Naive B cell (primary cell): ENCODE data around the gene FSTL1. TPM values are rescaled to one million over a fixed set of nuclear protein-coding genes. Genes with fewer than 3 reads are reported as not detected.

Source experiments
- ATAC-seq, 2 donors: fragments of 150-1000 bp; cut with Tn5 transposase; 2 replicates each; pipeline ENCODE4 v1.10.0; 2021; ENCODE audit warnings: low read depth in 2 of 2, mild to moderate bottlenecking in 2 of 2, moderate library complexity in 2 of 2
- DNase-seq: peaks from one replicate; pipeline ENCODE4 v3.0.0; 2022
- H3K27ac Mint-ChIP-seq, 6 donors: one replicate each; pipeline ENCODE4 v1.8.0; 2020 to 2022; ENCODE audit warnings: mild to moderate bottlenecking in 6 of 6, mixed read lengths in 6 of 6, moderate library complexity in 5 of 6, inconsistent platforms in 2 of 6
- H3K27me3 Mint-ChIP-seq, 3 donors: one replicate each; pipeline ENCODE4 v1.8.0; 2021 to 2022; ENCODE audit warnings: mixed read lengths in 3 of 3, mild to moderate bottlenecking in 1 of 3
- H3K36me3 Mint-ChIP-seq, 2 donors: one replicate each; pipeline ENCODE4 v1.8.0; 2020 to 2022; ENCODE audit warnings: mixed read lengths in 2 of 2, inconsistent platforms in 1 of 2, mild to moderate bottlenecking in 1 of 2
- H3K4me1 Mint-ChIP-seq, 3 donors: one replicate each; pipeline ENCODE4 v1.8.0; 2020 to 2022; ENCODE audit warnings: mixed read lengths in 3 of 3, inconsistent platforms in 1 of 3, mild to moderate bottlenecking in 1 of 3, moderate library complexity in 1 of 3
- H3K4me3 Mint-ChIP-seq, 8 donors: one replicate each; pipeline ENCODE4 v1.8.0; 2020 to 2022; ENCODE audit warnings: mild to moderate bottlenecking in 8 of 8, mixed read lengths in 8 of 8, moderate library complexity in 8 of 8, inconsistent platforms in 2 of 8
- H3K9me3 Mint-ChIP-seq, 7 donors: one replicate each; pipeline ENCODE4 v1.8.0; 2020 to 2022; ENCODE audit warnings: mixed read lengths in 7 of 7, mild to moderate bottlenecking in 5 of 7, inconsistent platforms in 2 of 7, moderate library complexity in 1 of 7
- polyA plus RNA-seq, 6 donors: library from polyadenylated mRNA; unstranded; fragments of 300-500 nt; fragmentation: Illumina TruSeq; gene quantifications; one replicate each; pipeline ENCODE4 v1.2.3, GENCODE V29; 2021; ENCODE audit warnings: low read depth in 6 of 6

FSTL1 gene
- polyA plus RNA-seq, 6 donors from 2014 or later: 0.29 to 1.3 (median 0.92) TPM; not detected in 3

- Mint-ChIP-seq H3K27me3 (peaks cover 22 to 50% (median 32%) of the 10 kb centered on the region in 3 donors), H3K27ac (no peak overlapping the region), H3K36me3 (no peaks in the 10 kb centered on the region), H3K4me1 (no peaks in the 10 kb centered on the region), H3K4me3 (no peak overlapping the region), H3K9me3 (peaks cover 0 to 2% (median 0%) of the 10 kb centered on the region in 7 donors)
- DNase-seq: no peak
- ATAC-seq: no peak
Observed at GRCh38 chr3:120475722-120476377, 25.1 kb upstream of the FSTL1 start.

- peaks cover 22 to 50% (median 37%) of the 10 kb centered on the region in 3 donors for H3K27me3 Mint-ChIP-seq
- no peak overlapping the region for H3K4me3 Mint-ChIP-seq
- H3K36me3 Mint-ChIP-seq: no peaks in the 10 kb centered on the region
- ATAC-seq: no peak
- peaks cover 0 to 3% (median 0%) of the 10 kb centered on the region in 7 donors for H3K9me3 Mint-ChIP-seq
- H3K4me1 Mint-ChIP-seq: no peaks in the 10 kb centered on the region
- no peak for DNase-seq
- H3K27ac Mint-ChIP-seq: no peak overlapping the region
Observed at GRCh38 chr3:120473896-120474675, 23.3 kb upstream of the FSTL1 start.

GRCh38 chr3:120473389-120473788 lies 22.6 kb upstream of the FSTL1 start:
- no peak overlapping the region for H3K27ac Mint-ChIP-seq
- H3K9me3 Mint-ChIP-seq: peaks cover 0 to 3% (median 0%) of the 10 kb centered on the region in 7 donors
- ATAC-seq: no peak
- no peaks in the 10 kb centered on the region for H3K4me1 Mint-ChIP-seq
- peaks cover 22 to 52% (median 37%) of the 10 kb centered on the region in 3 donors for H3K27me3 Mint-ChIP-seq
- DNase-seq: no peak
- no peak overlapping the region for H3K4me3 Mint-ChIP-seq
- no peaks in the 10 kb centered on the region for H3K36me3 Mint-ChIP-seq

- H3K4me1 Mint-ChIP-seq: no peaks in the 10 kb centered on the region
- H3K4me3 Mint-ChIP-seq: no peak overlapping the region
- no peak for ATAC-seq
Observed at GRCh38 chr3:120472121-120472844, 21.5 kb upstream of the FSTL1 start.

GRCh38 chr3:120471643-120472042 lies 20.9 kb upstream of the FSTL1 start:
- no peak for ATAC-seq
- Mint-ChIP-seq H3K27me3 (peaks cover 22 to 45% (median 31%) of the 10 kb centered on the region in 3 donors), H3K4me3 (no peak overlapping the region)

More at GRCh38 chr3:120472121-120472844, 21.5 kb upstream of the FSTL1 start:
- Mint-ChIP-seq H3K27ac (no peak overlapping the region), H3K27me3 (peaks cover 22 to 51% (median 34%) of the 10 kb centered on the region in 3 donors), H3K9me3 (peaks cover 0 to 3% (median 0%) of the 10 kb centered on the region in 7 donors), H3K36me3 (no peaks in the 10 kb centered on the region)
- no peak for DNase-seq

GRCh38 chr3:120470870-120471269 lies 20.1 kb upstream of the FSTL1 start:
- Mint-ChIP-seq H3K4me3 (no peak overlapping the region), H3K27ac (no peak overlapping the region), H3K36me3 (no peaks in the 10 kb centered on the region), H3K9me3 (peaks cover 0 to 3% (median 0%) of the 10 kb centered on the region in 7 donors), H3K27me3 (peaks cover 20 to 45% (median 31%) of the 10 kb centered on the region in 3 donors), H3K4me1 (no peaks in the 10 kb centered on the region)
- ATAC-seq: no peak
- no peak for DNase-seq

More at GRCh38 chr3:120471643-120472042, 20.9 kb upstream of the FSTL1 start:
- H3K27ac Mint-ChIP-seq: no peak overlapping the region
- no peak for DNase-seq
- peaks cover 0 to 3% (median 0%) of the 10 kb centered on the region in 7 donors for H3K9me3 Mint-ChIP-seq
- H3K4me1 Mint-ChIP-seq: no peaks in the 10 kb centered on the region
- H3K36me3 Mint-ChIP-seq: no peaks in the 10 kb centered on the region

GRCh38 chr3:120469882-120470301 lies 19.1 kb upstream of the FSTL1 start:
- Mint-ChIP-seq H3K4me1 (no peaks in the 10 kb centered on the region), H3K36me3 (no peaks in the 10 kb centered on the region), H3K4me3 (no peak overlapping the region), H3K27ac (no peak overlapping the region), H3K27me3 (peaks cover 13 to 37% (median 30%) of the 10 kb centered on the region in 3 donors), H3K9me3 (peaks cover 0 to 3% (median 0%) of the 10 kb centered on the region in 7 donors)
- DNase-seq (no peak), ATAC-seq (no peak)

- Mint-ChIP-seq H3K27me3 (peaks cover 11 to 32% (median 26%) of the 10 kb centered on the region in 3 donors), H3K4me1 (no peaks in the 10 kb centered on the region), H3K4me3 (no peak overlapping the region), H3K36me3 (no peaks in the 10 kb centered on the region), H3K9me3 (peaks cover 0 to 3% (median 0%) of the 10 kb centered on the region in 7 donors), H3K27ac (no peak overlapping the region)
- ATAC-seq: no peak
- no peak for DNase-seq
Observed at GRCh38 chr3:120469440-120469839, 18.6 kb upstream of the FSTL1 start.

- H3K4me3 Mint-ChIP-seq: no peak overlapping the region
- H3K27ac Mint-ChIP-seq: no peak overlapping the region
- no peaks in the 10 kb centered on the region for H3K36me3 Mint-ChIP-seq
- peaks cover 0 to 3% (median 0%) of the 10 kb centered on the region in 7 donors for H3K9me3 Mint-ChIP-seq
- DNase-seq: no peak
- no peaks in the 10 kb centered on the region for H3K4me1 Mint-ChIP-seq
- no peak for ATAC-seq
- peaks cover 11 to 29% (median 21%) of the 10 kb centered on the region in 3 donors for H3K27me3 Mint-ChIP-seq
Observed at GRCh38 chr3:120468635-120469295, 18.0 kb upstream of the FSTL1 start.

GRCh38 chr3:120462409-120462959 lies 11.7 kb upstream of the FSTL1 start:
- H3K9me3 Mint-ChIP-seq: peaks cover 0 to 4% (median 0%) of the 10 kb centered on the region in 7 donors
- no peak overlapping the region for H3K27ac Mint-ChIP-seq
- H3K36me3 Mint-ChIP-seq: no peaks in the 10 kb centered on the region
- ATAC-seq: no peak
- DNase-seq: no peak
- H3K4me1 Mint-ChIP-seq: no peaks in the 10 kb centered on the region
- peaks cover 5 to 26% (median 6%) of the 10 kb centered on the region in 3 donors for H3K27me3 Mint-ChIP-seq
- H3K4me3 Mint-ChIP-seq: no peak overlapping the region

- no peak overlapping the region for H3K27ac Mint-ChIP-seq
- H3K27me3 Mint-ChIP-seq: peaks cover 5 to 25% (median 6%) of the 10 kb centered on the region in 3 donors
Observed at GRCh38 chr3:120461416-120461815, 10.6 kb upstream of the FSTL1 start.

GRCh38 chr3:120460862-120461261 lies 10.1 kb upstream of the FSTL1 start:
- ATAC-seq (no peak), DNase-seq (no peak)
- Mint-ChIP-seq H3K27me3 (peaks cover 5 to 25% (median 6%) of the 10 kb centered on the region in 3 donors), H3K4me1 (no peaks in the 10 kb centered on the region), H3K27ac (no peak overlapping the region), H3K36me3 (no peaks in the 10 kb centered on the region), H3K4me3 (no peak overlapping the region), H3K9me3 (peaks cover 0 to 4% (median 0%) of the 10 kb centered on the region in 7 donors)

More at GRCh38 chr3:120461416-120461815, 10.6 kb upstream of the FSTL1 start:
- ATAC-seq (no peak), DNase-seq (no peak)
- no peak overlapping the region for H3K4me3 Mint-ChIP-seq
- no peaks in the 10 kb centered on the region for H3K4me1 Mint-ChIP-seq
- no peaks in the 10 kb centered on the region for H3K36me3 Mint-ChIP-seq
- peaks cover 0 to 4% (median 0%) of the 10 kb centered on the region in 7 donors for H3K9me3 Mint-ChIP-seq
